H1 (cell line): ENCODE data around the gene CEP97. TPM values are rescaled to one million over a fixed set of nuclear protein-coding genes. Genes with fewer than 3 reads are reported as not detected.

Experiments
- CTCF ChIA-PET: fragments of 300-600 bp; sonication (Branson Sonifier 250); formaldehyde crosslinking; loops from one replicate; lab custom pipeline; 2021; ENCODE audit not compliant: partially characterized antibody; lab: Charles Lee
- POLR2A ChIA-PET: fragments of 300-600 bp; sonication (Branson Sonifier 250); formaldehyde crosslinking; loops from one replicate; lab custom pipeline; 2021; ENCODE audit warnings: inconsistent platforms; ENCODE audit not compliant: partially characterized antibody; lab: Charles Lee
- DNase-seq, 2 experiments: peaks; one replicate each; pipeline versions ENCODE4 v3.0.0 to v3.0.0-alpha.2; 2010 to 2022; ENCODE audit warnings: low spot score in 2 of 2, low read depth in 1 of 2, mixed read lengths in 1 of 2
- FAIRE-seq: peaks from 2 replicates; lab custom pipeline; 2011; peaks lifted over from hg19 to GRCh38; lab: Jason Lieb, UNC
- H2AFZ ChIP-seq: 2 replicates; pipeline ENCODE4 v1.8.1; 2012; ENCODE audit warnings: low read length, inconsistent platforms
- H2AK5ac ChIP-seq: 2 replicates; pipeline ENCODE4 v1.6.1; 2013; ENCODE audit warnings: low read depth, low read length
- H2BK120ac ChIP-seq: replicated peaks from 2 replicates; pipeline ENCODE3; 2013; ENCODE audit warnings: low read depth, low read length, inconsistent platforms
- H2BK12ac ChIP-seq: 2 replicates; pipeline ENCODE4 v1.6.1; 2013; ENCODE audit warnings: low read depth, low read length
- H2BK15ac ChIP-seq: 2 replicates; pipeline ENCODE4 v1.6.1; 2013; ENCODE audit warnings: low read length
- H2BK20ac ChIP-seq: 2 replicates; pipeline ENCODE4 v1.6.1; 2013; ENCODE audit warnings: low read length
- H2BK5ac ChIP-seq: 2 replicates; pipeline ENCODE4 v1.6.1; 2013; ENCODE audit warnings: low read depth, low read length
- H3K14ac ChIP-seq: 2 replicates; pipeline ENCODE4 v1.6.1; 2013; ENCODE audit warnings: inconsistent platforms; ENCODE audit not compliant: insufficient read length
- H3K18ac ChIP-seq: 2 replicates; pipeline ENCODE4 v1.6.1; 2013; ENCODE audit warnings: low read length; ENCODE audit errors: extremely low read depth
- H3K23ac ChIP-seq: 2 replicates; pipeline ENCODE4 v1.6.1; 2013; ENCODE audit warnings: inconsistent platforms; ENCODE audit not compliant: insufficient read length
- H3K23me2 ChIP-seq: 2 replicates; pipeline ENCODE4 v1.6.1; 2013; ENCODE audit warnings: low read depth, low read length
- H3K27ac ChIP-seq: 2 replicates; pipeline ENCODE4 v1.6.1; 2011; ENCODE audit warnings: low read depth, low read length, inconsistent platforms
- H3K27me3 ChIP-seq, 4 experiments: replicated peaks in 1 of 4; 1 replicate in 1 of 4; 2 replicates in 3 of 4; pipeline versions ENCODE4 v1.6.1 to v1.8.1; 2011 to 2013; ENCODE audit warnings: low read length in 3 of 4, mild to moderate bottlenecking in 3 of 4, inconsistent platforms in 2 of 4, mixed read lengths in 2 of 4, moderate library complexity in 1 of 4; ENCODE audit not compliant: control insufficient read depth in 3 of 4, insufficient read depth in 3 of 4; ENCODE audit errors: extremely low read depth in 1 of 4
- H3K36me3 ChIP-seq, 4 experiments: 2 replicates each; pipeline versions ENCODE4 v1.6.1 to v1.8.1; 2011 to 2013; ENCODE audit warnings: mild to moderate bottlenecking in 4 of 4, low read length in 3 of 4, moderate library complexity in 2 of 4, control low read depth in 1 of 4, inconsistent platforms in 1 of 4; ENCODE audit not compliant: insufficient read depth in 4 of 4, control insufficient read depth in 2 of 4
- H3K4ac ChIP-seq: replicated peaks from 2 replicates; pipeline ENCODE3; 2013; ENCODE audit warnings: low read length, low read depth, mixed read lengths, inconsistent platforms; ENCODE audit not compliant: insufficient read length
- H3K4me1 ChIP-seq, 4 experiments: replicated peaks in 1 of 4; 1 replicate in 1 of 4; 2 replicates in 3 of 4; pipeline versions ENCODE4 v1.6.1 to v1.8.1; 2011 to 2013; ENCODE audit warnings: low read length in 3 of 4, inconsistent platforms in 2 of 4, mixed read lengths in 1 of 4; ENCODE audit not compliant: insufficient read depth in 4 of 4, control insufficient read depth in 3 of 4
- H3K4me2 ChIP-seq, 2 experiments: 2 replicates each; pipeline versions ENCODE4 v1.6.1 to v1.8.1; 2011 to 2013; ENCODE audit warnings: low read depth in 2 of 2, low read length in 2 of 2, control low read depth in 1 of 2, inconsistent platforms in 1 of 2, mild to moderate bottlenecking in 1 of 2; ENCODE audit not compliant: insufficient read depth in 1 of 2
- H3K4me3 ChIP-seq, 4 experiments: fragments of 200-600, 300-600 bp in 1 of 4; sonication (generic), shearing (Covaris generic), sonication (Bioruptor Twin) in 1 of 4; 2 replicates each; pipeline versions ENCODE4 v1.5.1 to v1.8.1; 2011 to 2016; ENCODE audit warnings: low read length in 4 of 4, low read depth in 3 of 4, control low read depth in 2 of 4, inconsistent platforms in 2 of 4, mild to moderate bottlenecking in 2 of 4, mixed read lengths in 1 of 4, moderate library complexity in 1 of 4; ENCODE audit not compliant: insufficient read depth in 2 of 4; ENCODE audit errors: extremely low read depth in 1 of 4
- H3K56ac ChIP-seq: replicated peaks from 2 replicates; pipeline ENCODE3; 2013; ENCODE audit warnings: low read depth, mild to moderate bottlenecking, mixed read lengths, low read length, inconsistent platforms; ENCODE audit not compliant: insufficient read length
- H3K79me1 ChIP-seq: 2 replicates; pipeline ENCODE4 v1.6.1; 2013; ENCODE audit warnings: low read depth, low read length, control low read depth
- H3K79me2 ChIP-seq, 2 experiments: 2 replicates each; pipeline versions ENCODE4 v1.6.1 to v1.8.1; 2012 to 2013; ENCODE audit warnings: low read length in 2 of 2, mild to moderate bottlenecking in 2 of 2, inconsistent platforms in 1 of 2; ENCODE audit not compliant: insufficient read depth in 2 of 2, control insufficient read depth in 1 of 2
- H3K9ac ChIP-seq, 4 experiments: replicated peaks in 1 of 4; 1 replicate in 1 of 4; 2 replicates in 3 of 4; pipeline versions ENCODE4 v1.6.1 to v1.8.1; 2011 to 2013; ENCODE audit warnings: low read depth in 3 of 4, low read length in 3 of 4, control low read depth in 2 of 4, mild to moderate bottlenecking in 2 of 4, moderate library complexity in 2 of 4, inconsistent platforms in 1 of 4; ENCODE audit errors: extremely low read depth in 1 of 4
- H3K9me3 ChIP-seq, 2 experiments: 2 replicates each; pipeline versions ENCODE4 v1.6.1 to v1.8.1; 2012 to 2013; ENCODE audit warnings: mild to moderate bottlenecking in 2 of 2, moderate library complexity in 2 of 2, control low read depth in 1 of 2, inconsistent platforms in 1 of 2, low read depth in 1 of 2, low read length in 1 of 2, mixed read lengths in 1 of 2; ENCODE audit not compliant: insufficient read depth in 2 of 2
- H4K20me1 ChIP-seq, 2 experiments: replicated peaks in 1 of 2; 2 replicates each; pipeline versions ENCODE3 to v1.8.1; 2011 to 2013; ENCODE audit warnings: inconsistent platforms in 2 of 2, low read length in 2 of 2, mild to moderate bottlenecking in 1 of 2; ENCODE audit not compliant: insufficient read depth in 2 of 2, control insufficient read depth in 1 of 2
- H4K5ac ChIP-seq: 2 replicates; pipeline ENCODE4 v1.6.1; 2013; ENCODE audit warnings: low read length, low read depth, mixed read lengths, inconsistent platforms; ENCODE audit not compliant: insufficient read length
- H4K8ac ChIP-seq: 2 replicates; pipeline ENCODE4 v1.8.0; 2013; ENCODE audit warnings: mild to moderate bottlenecking, moderate library complexity, low read length, inconsistent platforms; ENCODE audit not compliant: insufficient read depth; ENCODE audit errors: extremely low read depth
- H4K91ac ChIP-seq: replicated peaks from 2 replicates; pipeline ENCODE3; 2013; ENCODE audit warnings: low read length, mixed read lengths, inconsistent platforms; ENCODE audit not compliant: insufficient read length
- HDAC6 ChIP-seq: IDR thresholded peaks from one replicate; pipeline ENCODE4 v1.7.1; 2012; ENCODE audit warnings: low read depth, mild to moderate bottlenecking, inconsistent platforms, low read length, moderate library complexity
- SIN3A ChIP-seq, 2 experiments: IDR thresholded peaks in 1 of 2; conservative IDR thresholded peaks in 1 of 2; 2 replicates each; pipeline ENCODE4 v1.6.1; 2011 to 2012; ENCODE audit warnings: low read length in 2 of 2, improper control_type of control experiment in 1 of 2, low read depth in 1 of 2, mild to moderate bottlenecking in 1 of 2
- TCF12 ChIP-seq: IDR thresholded peaks from 2 replicates; pipeline ENCODE4 v1.6.1; 2011; ENCODE audit warnings: low read depth, mild to moderate bottlenecking, low read length
- WGBS, 2 experiments: shearing (Covaris generic) in 1 of 2; methylation state at CpG; one replicate each; pipeline versions ENCODE4 v1.1.6 to v1.1.7; 2013 to 2015; ENCODE audit warnings: low lambda C conversion rate in 2 of 2, mixed read lengths in 2 of 2, inconsistent platforms in 1 of 2, low coverage in 1 of 2, missing lambda C conversion rate in 1 of 2; ENCODE audit not compliant: insufficient replicate concordance in 2 of 2, insufficient coverage in 1 of 2, insufficient read length in 1 of 2; ENCODE audit errors: extremely low coverage in 1 of 2, missing lambda C conversion rate in 1 of 2; 5-methylcytosine and 5-hydroxymethylcytosine counted together
- polyA plus RNA-seq, 7 experiments: library from polyadenylated mRNA; depleted of rRNA in 3 of 7; stranded (reverse) in 5 of 7; unstranded in 2 of 7; fragments of >200 nt in 5 of 7; fragments of 200-250 nt in 2 of 7; gene quantifications; 1 replicate in 5 of 7; 2 replicates in 1 of 7; 4 replicates in 1 of 7; pipeline versions ENCODE4 v1.2.1 to v1.2.3, GENCODE V29; 2011 to 2013; ENCODE audit warnings: missing spikeins in 2 of 7, mixed read lengths in 2 of 7
- total RNA-seq: library from RNA; stranded (reverse); fragmentation: NEBNext Ultra II Directional; extraction: Animal tissue kit (Norgen Biotek cat#: 25700); gene quantifications from 2 replicates; pipeline ENCODE4 v1.2.1, GENCODE V29; 2021
- TF ChIP-seq, protein P1 (sequence below): IDR thresholded peaks from 2 replicates; pipeline ENCODE4 v1.6.1; 2012; ENCODE audit warnings: inconsistent platforms

Gene CEP97
- total and polyA plus RNA-seq, 2 of the 8 experiments (the other 6 are each of a cell fraction or from before 2014, with no cell fraction given), result 1.6 to 13.2 TPM

DNA sequence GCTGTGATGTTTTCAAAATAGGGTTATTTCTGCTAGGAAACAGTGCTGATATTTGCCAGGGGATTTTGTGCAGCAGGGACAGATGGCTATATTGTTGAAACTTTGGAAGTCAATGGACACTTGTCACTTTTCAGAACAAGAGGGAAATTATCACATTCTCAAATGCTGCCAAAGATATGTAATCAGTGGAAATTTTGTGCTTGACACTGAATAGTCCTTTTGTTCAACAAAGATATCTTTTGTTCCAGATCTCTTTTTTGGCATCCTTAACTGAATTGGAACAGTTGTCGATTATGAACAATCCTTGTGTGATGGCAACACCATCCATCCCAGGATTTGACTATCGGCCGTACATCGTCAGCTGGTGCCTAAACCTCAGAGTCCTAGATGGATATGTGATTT is 7.8 kb downstream of the CEP97 start:
- no peaks in the 10 kb centered on the region for H3K79me2 ChIP-seq
- H3K56ac ChIP-seq, result no peak overlapping the region
- no peak overlapping the region for H2AK5ac ChIP-seq
- 0 out of 7 replicates have a peak, but pooled peaks cover 0 to 3% (median 0%) of the 10 kb centered on the region in 4 experiments for H3K4me1 ChIP-seq
- no peaks in the 10 kb centered on the region for H3K79me1 ChIP-seq
- no peak overlapping the region for H3K27ac ChIP-seq
- TF ChIP-seq HDAC6 (no peak), TCF12 (no peak), SIN3A (conservative IDR thresholded peaks at IDR 0.05 in 1 of 2, IDR thresholded peaks at IDR 0.05 in 1 of 2; ENCODE audit: low read depth in 1 of 2, low read length in 2 of 2) (no peak)
- TF ChIP-seq, protein P1, sequence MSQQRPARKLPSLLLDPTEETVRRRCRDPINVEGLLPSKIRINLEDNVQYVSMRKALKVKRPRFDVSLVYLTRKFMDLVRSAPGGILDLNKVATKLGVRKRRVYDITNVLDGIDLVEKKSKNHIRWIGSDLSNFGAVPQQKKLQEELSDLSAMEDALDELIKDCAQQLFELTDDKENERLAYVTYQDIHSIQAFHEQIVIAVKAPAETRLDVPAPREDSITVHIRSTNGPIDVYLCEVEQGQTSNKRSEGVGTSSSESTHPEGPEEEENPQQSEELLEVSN, result no peak
- H2BK20ac ChIP-seq, result no peak overlapping the region
- DNase-seq, result no peak
- no peak overlapping the region for H2BK120ac ChIP-seq
- no peak overlapping the region for H3K4ac ChIP-seq
- H3K9me3 ChIP-seq, result no peaks in the 10 kb centered on the region
- no peaks in the 10 kb centered on the region for H4K20me1 ChIP-seq
- no peak overlapping the region for H3K23ac ChIP-seq
- no peak overlapping the region for H3K4me3 ChIP-seq
- no peak for FAIRE-seq
- no peak overlapping the region for H4K8ac ChIP-seq
- H3K9ac ChIP-seq, result no peak overlapping the region
- no peak overlapping the region for H2BK15ac ChIP-seq
- no peak overlapping the region for H3K4me2 ChIP-seq
- no peak overlapping the region for H2AFZ ChIP-seq
- H3K18ac ChIP-seq, result no peak overlapping the region
- no peak overlapping the region for H2BK5ac ChIP-seq
- CTCF ChIA-PET, result interaction anchor here (0.6 to 1.4 kb wide), 3 partner anchors 8 to 42 kb away, joined by 3 to 7 read pairs (median 5); partner anchors contain the start of gene CEP97
- H3K14ac ChIP-seq, result no peak overlapping the region
- no peak overlapping the region for H4K91ac ChIP-seq
- peaks cover 10 to 69% (median 48%) of the 10 kb centered on the region in 4 experiments; a peak in 7 of 8 replicates for H3K36me3 ChIP-seq
- 100% methylated on average over 4 of the region's 4 CpGs; no CpG with 5 or more reads in 1 of the 2 experiments for WGBS, 2 experiments
- POLR2A ChIA-PET, result no interaction called here
- no peak overlapping the region for H4K5ac ChIP-seq
- no peak overlapping the region for H2BK12ac ChIP-seq
- no peaks in the 10 kb centered on the region for H3K27me3 ChIP-seq
- H3K23me2 ChIP-seq, result no peaks in the 10 kb centered on the region
